HuH-7.5 (cell line): ENCODE measurements around the gene SUSD6.

Experiments
- DNase-seq: peaks from one replicate; pipeline ENCODE4 v3.0.0; 2011; ENCODE audit warnings: low spot score

SUSD6 gene

GRCh38 chr14:69650948-69651369 is 39.6 kb downstream of the SUSD6 start:
- DNase-seq = no peak

DNA sequence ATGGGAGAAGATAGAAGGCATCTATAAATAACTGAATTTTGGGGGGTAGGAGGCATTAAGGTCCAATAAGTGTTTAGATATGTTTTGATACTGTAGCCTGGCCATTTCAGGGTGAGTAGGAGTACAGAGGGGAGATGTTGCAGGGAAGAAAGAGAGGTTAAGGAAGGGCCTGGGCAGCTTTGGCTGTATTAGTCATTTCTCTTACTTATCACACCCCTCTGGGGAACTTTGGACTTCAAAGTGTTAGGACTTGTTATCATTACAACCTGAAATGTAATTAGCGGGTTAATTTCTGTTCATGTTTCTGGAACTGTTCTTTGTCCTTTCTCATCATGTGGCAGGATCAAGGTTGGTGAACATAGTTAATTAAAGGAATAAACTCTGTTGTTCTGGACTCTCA is 40.3 kb downstream of the SUSD6 start:
- DNase-seq = no peak

GRCh38 chr14:69652942-69653684 is 41.7 kb downstream of the SUSD6 start:
- no peak for DNase-seq

GRCh38 chr14:69654116-69654515 is 42.7 kb downstream of the SUSD6 start:
- no peak for DNase-seq

DNA sequence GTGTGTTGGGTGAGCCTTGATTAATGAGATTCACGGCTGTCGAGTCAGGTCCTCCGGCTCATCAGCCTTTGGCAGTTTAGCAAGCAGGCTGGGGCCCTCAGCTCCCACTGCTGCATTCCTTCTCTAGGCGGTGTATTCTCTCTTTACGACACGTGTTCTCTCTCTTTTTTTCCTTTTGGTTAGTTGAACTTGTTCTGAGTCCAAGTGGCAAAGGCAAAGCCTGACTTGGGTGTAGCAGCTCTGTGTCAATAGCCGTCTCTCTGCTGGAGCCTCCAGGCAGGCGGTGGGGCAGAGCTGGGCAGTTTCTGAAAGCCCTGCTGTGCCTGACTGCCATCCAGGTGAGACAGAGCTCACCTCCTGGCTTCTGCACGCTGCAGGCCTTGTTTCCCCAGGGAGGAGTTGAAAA is 46.6 kb downstream of the SUSD6 start:
- DNase-seq = no peak

- DNase-seq = no peak
Measured at GRCh38 chr14:69658664-69659261, 47.4 kb downstream of the SUSD6 start.

GRCh38 chr14:69660344-69661193 is 49.2 kb downstream of the SUSD6 start:
- DNase-seq = no peak

- no peak for DNase-seq
Measured at GRCh38 chr14:69661194-69661537, 49.8 kb downstream of the SUSD6 start.

- DNase-seq = no peak
Measured at GRCh38 chr14:69662636-69663299, 51.4 kb downstream of the SUSD6 start.

- no peak for DNase-seq
Measured at GRCh38 chr14:69663300-69663643, 51.9 kb downstream of the SUSD6 start.

GRCh38 chr14:69664265-69664664 is 52.9 kb downstream of the SUSD6 start:
- DNase-seq = no peak

DNA sequence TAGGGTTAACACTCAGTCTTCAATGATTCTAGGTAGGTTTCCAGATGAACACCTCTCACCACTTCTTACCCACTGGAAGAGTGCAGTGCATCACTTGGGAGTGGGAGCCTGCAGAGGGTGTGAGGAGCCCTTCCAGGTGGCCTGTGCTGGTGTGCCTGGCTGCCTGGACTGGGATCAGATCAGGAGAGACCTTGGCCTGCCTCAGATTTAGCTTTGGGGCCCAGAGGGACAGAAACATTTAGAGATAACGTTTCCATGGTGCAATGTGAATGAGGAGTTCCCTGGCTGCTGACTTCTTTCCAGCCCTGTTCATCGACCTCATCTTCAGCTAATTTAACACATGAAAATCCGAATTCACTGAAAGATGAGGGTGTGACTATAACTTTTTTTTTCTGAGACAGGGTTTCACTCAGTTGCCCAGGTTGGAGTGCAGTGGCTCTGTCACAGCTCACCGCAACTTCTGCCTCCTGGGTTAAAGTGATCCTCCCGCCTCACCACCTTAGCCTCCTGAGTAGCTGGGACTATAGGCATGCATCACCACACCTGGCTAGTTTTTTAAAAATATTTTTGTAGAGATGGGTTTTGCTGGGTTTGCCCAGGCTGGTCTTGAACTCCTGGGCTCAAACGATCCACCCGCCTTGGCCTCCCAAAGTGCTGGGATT is 53.6 kb downstream of the SUSD6 start:
- no peak for DNase-seq

- no peak for DNase-seq
Measured at GRCh38 chr14:69665631-69666030, 54.2 kb downstream of the SUSD6 start.

- no peak for DNase-seq
Measured at GRCh38 chr14:69666112-69666511, 54.7 kb downstream of the SUSD6 start.

GRCh38 chr14:69666690-69667211 is 55.4 kb downstream of the SUSD6 start:
- DNase-seq = no peak

GRCh38 chr14:69667938-69668335 is 56.5 kb downstream of the SUSD6 start:
- DNase-seq = no peak

GRCh38 chr14:69669375-69669774 is 58.0 kb downstream of the SUSD6 start:
- DNase-seq = no peak

DNA sequence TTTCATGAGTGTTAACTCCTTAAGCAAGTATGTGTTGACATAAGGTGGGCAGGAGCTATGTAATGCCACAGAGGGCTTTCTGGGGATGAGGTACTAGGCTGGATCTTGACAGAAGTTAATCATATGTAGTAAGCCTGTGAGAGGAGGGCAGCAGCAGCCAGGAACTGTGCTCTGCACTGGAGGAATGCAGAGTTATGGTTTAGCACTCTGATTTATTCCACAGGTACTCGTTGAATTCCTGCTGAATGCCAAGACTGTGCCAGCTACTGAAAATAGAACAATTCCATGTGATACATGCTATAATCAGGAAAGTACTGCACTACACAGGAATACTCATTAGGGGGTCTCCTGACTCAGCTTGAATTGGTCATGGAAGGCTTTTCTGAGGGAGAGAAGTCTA is 58.7 kb downstream of the SUSD6 start:
- DNase-seq = no peak

GRCh38 chr14:69671365-69672030 is 60.1 kb downstream of the SUSD6 start:
- DNase-seq = no peak

GRCh38 chr14:69672356-69672755 is 61.0 kb downstream of the SUSD6 start:
- no peak for DNase-seq

- no peak for DNase-seq
Measured at GRCh38 chr14:69673104-69673503, 61.7 kb downstream of the SUSD6 start.
